HG02938 (cell line): Measurements from ENCODE around the gene EIF4G3.
"Not testable (repeated sequence)": the region's sequence is repeated elsewhere in the genome, so short reads cannot be mapped to it uniquely, and the experiment has no call there.

Source experiments
- ATAC-seq: cut with Tn5 transposase; IDR thresholded peaks from one replicate; pipeline ENCODE4 v1.9.1; 2021; ENCODE audit warnings: mild to moderate bottlenecking, moderate library complexity; ENCODE audit not compliant: unreplicated experiment

The EIF4G3 gene

GRCh38 chr1:21176586-21177555 lies at the start of gene EIF4G3:
TSS of gene EIF4G3 (minus strand) at chr1:21176897. CDS start at chr1:21002742, 174,155 bp downstream.
- peak; percentile 80 for ATAC-seq

- no peak for ATAC-seq
Measured at GRCh38 chr1:21225065-21225464, 48.4 kb upstream of the EIF4G3 start.

GRCh38 chr1:21220815-21221214 lies 44.1 kb upstream of the EIF4G3 start:
- ATAC-seq, result no peak

- ATAC-seq, result no peak
Measured at GRCh38 chr1:21219674-21220073, 43.0 kb upstream of the EIF4G3 start.

GRCh38 chr1:21217812-21218596 lies 41.3 kb upstream of the EIF4G3 start:
- ATAC-seq, result no peak

- ATAC-seq, result no peak
Measured at GRCh38 chr1:21216835-21217811, 40.4 kb upstream of the EIF4G3 start.

GRCh38 chr1:21212126-21212525 lies 35.4 kb upstream of the EIF4G3 start:
- no peak for ATAC-seq

- ATAC-seq, result not testable (repeated sequence)
Measured at GRCh38 chr1:21208137-21208700, 31.5 kb upstream of the EIF4G3 start.

GRCh38 chr1:21206117-21206516 lies 29.4 kb upstream of the EIF4G3 start:
- no peak for ATAC-seq

- ATAC-seq, result no peak
Measured at GRCh38 chr1:21205416-21205815, 28.7 kb upstream of the EIF4G3 start.

- no peak for ATAC-seq
Measured at GRCh38 chr1:21201650-21202049, 25.0 kb upstream of the EIF4G3 start.

- ATAC-seq, result not testable (repeated sequence)
Measured at GRCh38 chr1:21201238-21201637, 24.5 kb upstream of the EIF4G3 start.

- no peak for ATAC-seq
Measured at GRCh38 chr1:21200767-21201166, 24.1 kb upstream of the EIF4G3 start.

- no peak for ATAC-seq
Measured at GRCh38 chr1:21198929-21199328, 22.2 kb upstream of the EIF4G3 start.

- no peak for ATAC-seq
Measured at GRCh38 chr1:21192871-21193270, 16.2 kb upstream of the EIF4G3 start.

- ATAC-seq, result no peak
Measured at GRCh38 chr1:21192284-21192683, 15.6 kb upstream of the EIF4G3 start.

GRCh38 chr1:21190771-21191170 lies 14.1 kb upstream of the EIF4G3 start:
- not testable (repeated sequence) for ATAC-seq

GRCh38 chr1:21189906-21190500 lies 13.3 kb upstream of the EIF4G3 start:
- ATAC-seq, result no peak

- no peak for ATAC-seq
Measured at GRCh38 chr1:21189421-21189820, 12.7 kb upstream of the EIF4G3 start.

GRCh38 chr1:21188235-21188634 lies 11.5 kb upstream of the EIF4G3 start:
- no peak for ATAC-seq
